Activated naive CD8-positive, alpha-beta T cell treated with anti-CD3 and anti-CD28 coated beads, Interleukin-2, amount 10 ng/mL, durations not matched to agents 7 days and 5 days (primary cell): ENCODE measurements around the gene KICS2. TPM values are rescaled to one million over a fixed set of nuclear protein-coding genes. Genes with fewer than 3 reads are reported as not detected.
"Not testable (repeated sequence)": the region's sequence is repeated elsewhere in the genome, so short reads cannot be mapped to it uniquely, and the experiment has no call there.

Experiments used
- ATAC-seq: fragments of 150-1000 bp; cut with Tn5 transposase; one replicate; pipeline ENCODE4 v1.10.0; 2021; ENCODE audit warnings: low read depth, moderate library complexity
- POLR2A ChIA-PET: fragments of 350-600 bp; sonication (Branson Sonifier 250); formaldehyde crosslinking; loops from one replicate; lab custom pipeline; 2021; ENCODE audit warnings: antibody characterized with exemption; lab: Charles Lee
- DNase-seq: peaks from one replicate; pipeline ENCODE4 v3.0.0; 2021
- H3K27ac Mint-ChIP-seq: one replicate; pipeline ENCODE4 v1.8.0; 2022; ENCODE audit warnings: mild to moderate bottlenecking, mixed read lengths
- H3K27me3 Mint-ChIP-seq: one replicate; pipeline ENCODE4 v1.8.0; 2022; ENCODE audit warnings: mild to moderate bottlenecking, moderate library complexity, mixed read lengths
- H3K36me3 Mint-ChIP-seq: one replicate; pipeline ENCODE4 v1.8.0; 2021; ENCODE audit warnings: mild to moderate bottlenecking, mixed read lengths
- H3K4me1 Mint-ChIP-seq: one replicate; pipeline ENCODE4 v1.8.0; 2021; ENCODE audit warnings: mixed read lengths
- H3K4me3 Mint-ChIP-seq: one replicate; pipeline ENCODE4 v1.8.0; 2022; ENCODE audit warnings: mild to moderate bottlenecking, moderate library complexity, mixed read lengths
- H3K9me3 Mint-ChIP-seq: one replicate; pipeline ENCODE4 v1.8.0; 2021; ENCODE audit warnings: mixed read lengths
- total RNA-seq, 2 experiments: library from RNA; stranded (reverse); gene quantifications; one replicate each; pipeline ENCODE4 v1.2.3, GENCODE V29; 2021

KICS2 gene
- total RNA-seq, 2 experiments from 2014 or later, result 10.3 to 13.7 TPM

GRCh38 chr12:64203775-64204174 is 18.3 kb downstream of the KICS2 start:
- H3K4me1 Mint-ChIP-seq, result no peaks in the 10 kb centered on the region
- POLR2A ChIA-PET, result no interaction called here
- DNase-seq, result no peak

GRCh38 chr12:64203036-64203435 is 19.1 kb downstream of the KICS2 start:
- Mint-ChIP-seq H3K4me1 (no peaks in the 10 kb centered on the region), H3K27ac (no peak overlapping the region), H3K9me3 (no peaks in the 10 kb centered on the region), H3K36me3 (peaks cover 8% of the 10 kb centered on the region), H3K4me3 (no peak overlapping the region), H3K27me3 (no peaks in the 10 kb centered on the region)
- no peak for DNase-seq
- POLR2A ChIA-PET, result no interaction called here
- no peak for ATAC-seq

More at GRCh38 chr12:64203775-64204174, 18.3 kb downstream of the KICS2 start:
- no peaks in the 10 kb centered on the region for H3K9me3 Mint-ChIP-seq
- ATAC-seq, result no peak
- no peaks in the 10 kb centered on the region for H3K27me3 Mint-ChIP-seq
- peaks cover 8% of the 10 kb centered on the region for H3K36me3 Mint-ChIP-seq
- no peak overlapping the region for H3K4me3 Mint-ChIP-seq
- no peak overlapping the region for H3K27ac Mint-ChIP-seq

GRCh38 chr12:64195841-64196240 is 26.3 kb downstream of the KICS2 start:
- H3K27ac Mint-ChIP-seq, DNase-seq, H3K27me3 Mint-ChIP-seq, POLR2A ChIA-PET, ATAC-seq, H3K4me3 Mint-ChIP-seq, H3K4me1 Mint-ChIP-seq, H3K9me3 Mint-ChIP-seq: not testable (repeated sequence)
- H3K36me3 Mint-ChIP-seq, result peaks cover 22% of the 10 kb centered on the region

- DNase-seq, result no peak
- POLR2A ChIA-PET, result no interaction called here
- H3K27ac Mint-ChIP-seq, result no peak overlapping the region
- peaks cover 2% of the 10 kb centered on the region for H3K9me3 Mint-ChIP-seq
- H3K27me3 Mint-ChIP-seq, result no peaks in the 10 kb centered on the region
- H3K4me3 Mint-ChIP-seq, result no peak overlapping the region
- ATAC-seq, result no peak
- H3K36me3 Mint-ChIP-seq, result peaks cover 22% of the 10 kb centered on the region
- peaks cover 1% of the 10 kb centered on the region for H3K4me1 Mint-ChIP-seq
Observed at GRCh38 chr12:64194333-64195149, 27.6 kb downstream of the KICS2 start.

GRCh38 chr12:64193931-64194330 is 28.2 kb downstream of the KICS2 start:
- Mint-ChIP-seq H3K36me3 (peaks cover 22% of the 10 kb centered on the region), H3K4me1 (peaks cover 1% of the 10 kb centered on the region), H3K9me3 (peaks cover 2% of the 10 kb centered on the region), H3K27me3 (no peaks in the 10 kb centered on the region), H3K27ac (no peak overlapping the region), H3K4me3 (no peak overlapping the region)
- POLR2A ChIA-PET, result no interaction called here
- no peak for ATAC-seq
- DNase-seq, result no peak

- Mint-ChIP-seq H3K4me1 (peaks cover 1% of the 10 kb centered on the region), H3K27ac (no peak overlapping the region), H3K27me3 (no peaks in the 10 kb centered on the region), H3K9me3 (peaks cover 2% of the 10 kb centered on the region), H3K36me3 (peaks cover 22% of the 10 kb centered on the region), H3K4me3 (no peak overlapping the region)
- POLR2A ChIA-PET, result no interaction called here
- ATAC-seq (no peak), DNase-seq (no peak)
Observed at GRCh38 chr12:64192644-64193444, 29.3 kb downstream of the KICS2 start.

- Mint-ChIP-seq H3K9me3 (peaks cover 2% of the 10 kb centered on the region), H3K4me3 (no peak overlapping the region), H3K27ac (no peak overlapping the region), H3K27me3 (no peaks in the 10 kb centered on the region), H3K36me3 (peaks cover 21% of the 10 kb centered on the region), H3K4me1 (peaks cover 1% of the 10 kb centered on the region)
- DNase-seq (no peak), ATAC-seq (no peak)
- POLR2A ChIA-PET, result no interaction called here
Observed at GRCh38 chr12:64190140-64190539, 32.0 kb downstream of the KICS2 start.

GRCh38 chr12:64189530-64189929 is 32.6 kb downstream of the KICS2 start:
- POLR2A ChIA-PET, result no interaction called here
- H3K9me3 Mint-ChIP-seq, result no peaks in the 10 kb centered on the region
- DNase-seq (no peak), ATAC-seq (no peak)
- H3K27ac Mint-ChIP-seq, result no peak overlapping the region
- no peak overlapping the region for H3K4me3 Mint-ChIP-seq
- peaks cover 17% of the 10 kb centered on the region for H3K36me3 Mint-ChIP-seq
- peaks cover 1% of the 10 kb centered on the region for H3K4me1 Mint-ChIP-seq
- no peaks in the 10 kb centered on the region for H3K27me3 Mint-ChIP-seq

GRCh38 chr12:64187794-64188193 is 34.3 kb downstream of the KICS2 start:
- H3K4me1 Mint-ChIP-seq, result peaks cover 1% of the 10 kb centered on the region
- H3K36me3 Mint-ChIP-seq, result peaks cover 5% of the 10 kb centered on the region
- POLR2A ChIA-PET, result no interaction called here
- DNase-seq (no peak), ATAC-seq (no peak)
- no peaks in the 10 kb centered on the region for H3K9me3 Mint-ChIP-seq
- H3K4me3 Mint-ChIP-seq, result no peak overlapping the region
- H3K27me3 Mint-ChIP-seq, result no peaks in the 10 kb centered on the region
- H3K27ac Mint-ChIP-seq, result no peak overlapping the region

- ATAC-seq (no peak), DNase-seq (no peak)
- no peak overlapping the region for H3K4me3 Mint-ChIP-seq
- H3K36me3 Mint-ChIP-seq, result peaks cover 2% of the 10 kb centered on the region
- POLR2A ChIA-PET, result no interaction called here
- no peaks in the 10 kb centered on the region for H3K9me3 Mint-ChIP-seq
- H3K27me3 Mint-ChIP-seq, result no peaks in the 10 kb centered on the region
- H3K27ac Mint-ChIP-seq, result no peak overlapping the region
- H3K4me1 Mint-ChIP-seq, result no peaks in the 10 kb centered on the region
Observed at GRCh38 chr12:64187370-64187769, 34.7 kb downstream of the KICS2 start.

GRCh38 chr12:64186789-64187188 is 35.3 kb downstream of the KICS2 start:
- Mint-ChIP-seq H3K4me1 (no peaks in the 10 kb centered on the region), H3K27me3 (no peaks in the 10 kb centered on the region), H3K4me3 (no peak overlapping the region), H3K27ac (no peak overlapping the region), H3K36me3 (no peaks in the 10 kb centered on the region), H3K9me3 (no peaks in the 10 kb centered on the region)
- DNase-seq, result no peak
- no peak for ATAC-seq
- POLR2A ChIA-PET, result no interaction called here

- no peaks in the 10 kb centered on the region for H3K27me3 Mint-ChIP-seq
- ATAC-seq (no peak), DNase-seq (no peak)
- no peaks in the 10 kb centered on the region for H3K9me3 Mint-ChIP-seq
- H3K4me3 Mint-ChIP-seq, result no peak overlapping the region
- H3K4me1 Mint-ChIP-seq, result no peaks in the 10 kb centered on the region
- no peaks in the 10 kb centered on the region for H3K36me3 Mint-ChIP-seq
- POLR2A ChIA-PET, result no interaction called here
- H3K27ac Mint-ChIP-seq, result no peak overlapping the region
Observed at GRCh38 chr12:64184216-64184615, 37.9 kb downstream of the KICS2 start.

- Mint-ChIP-seq H3K4me1 (no peaks in the 10 kb centered on the region), H3K27ac (no peak overlapping the region), H3K9me3 (no peaks in the 10 kb centered on the region), H3K4me3 (no peak overlapping the region), H3K27me3 (no peaks in the 10 kb centered on the region), H3K36me3 (no peaks in the 10 kb centered on the region)
- DNase-seq (no peak), ATAC-seq (no peak)
- POLR2A ChIA-PET, result no interaction called here
Observed at GRCh38 chr12:64181430-64182291, 40.4 kb downstream of the KICS2 start.
